GM21619 (cell line): ENCODE measurements around the gene PRLR.

ENCODE experiments used
- ATAC-seq: cut with Tn5 transposase; IDR thresholded peaks from one replicate; pipeline ENCODE4 v1.9.1; 2021; ENCODE audit not compliant: unreplicated experiment

PRLR gene

GRCh38 chr5:35236770-35237169 is 6.5 kb upstream of the PRLR start:
- ATAC-seq = no peak

DNA sequence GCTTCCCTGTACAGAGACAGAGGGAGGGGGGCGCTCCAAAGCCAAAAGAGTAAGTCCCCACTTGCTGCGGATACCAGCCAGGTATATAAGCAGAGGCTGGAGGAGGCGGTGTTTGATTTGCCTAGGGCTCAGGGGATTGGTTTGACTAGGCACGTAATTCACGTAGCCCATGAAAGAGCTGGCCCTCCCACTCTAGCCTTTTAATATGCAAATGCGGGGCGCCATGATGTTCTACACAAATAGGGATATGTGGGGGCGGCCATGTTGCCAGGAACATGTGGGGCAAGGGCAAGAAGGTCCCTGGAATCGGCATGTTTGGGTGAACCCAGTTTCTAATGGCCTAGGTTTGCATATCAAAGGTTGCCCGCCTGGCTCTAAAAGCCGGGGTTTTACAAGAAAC is 3.3 kb upstream of the PRLR start:
- ATAC-seq = no peak

DNA sequence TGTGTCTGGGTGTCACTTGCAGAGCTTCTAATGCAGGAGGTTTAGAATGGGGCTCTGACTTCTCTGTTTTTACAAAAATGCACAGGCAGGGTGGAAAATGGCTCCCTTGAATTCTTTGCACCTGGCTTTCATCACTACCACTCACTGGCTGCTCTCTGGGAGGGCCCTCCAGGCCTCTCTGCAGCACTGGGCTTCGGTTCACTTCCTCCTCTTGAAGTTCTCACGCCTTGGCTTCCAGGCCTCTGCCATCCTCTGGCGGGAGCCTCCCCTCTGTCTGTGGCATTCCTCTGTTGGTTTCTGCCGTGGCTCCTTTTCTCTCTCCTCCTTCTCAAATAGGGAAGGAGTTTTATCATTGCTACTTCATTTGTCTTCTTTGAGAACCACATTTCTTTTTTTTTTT is 2.8 kb upstream of the PRLR start:
- no peak for ATAC-seq

DNA sequence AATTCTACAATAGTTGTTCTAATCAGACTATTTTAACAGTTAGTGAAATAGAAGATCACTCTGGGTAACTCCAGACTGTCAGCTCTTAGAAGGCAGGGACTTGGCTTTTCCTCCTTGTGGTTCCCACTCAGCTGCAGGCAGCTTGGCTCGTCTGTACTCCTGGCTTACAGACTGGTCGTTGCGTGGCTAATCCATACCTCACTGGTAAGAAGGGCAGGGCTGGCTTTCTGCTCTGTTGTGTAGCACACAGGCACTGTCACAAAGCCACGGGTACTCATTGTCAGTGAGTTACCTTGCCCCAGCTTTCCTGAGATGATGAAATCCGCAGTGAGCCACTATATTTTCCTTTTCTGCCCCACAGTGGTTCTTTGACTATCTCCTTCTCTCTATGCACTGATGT is 1.8 kb upstream of the PRLR start:
- no peak for ATAC-seq

- peak; percentile 68 for ATAC-seq
Measured at GRCh38 chr5:35229076-35230037, 930 bp downstream of the PRLR start.

DNA sequence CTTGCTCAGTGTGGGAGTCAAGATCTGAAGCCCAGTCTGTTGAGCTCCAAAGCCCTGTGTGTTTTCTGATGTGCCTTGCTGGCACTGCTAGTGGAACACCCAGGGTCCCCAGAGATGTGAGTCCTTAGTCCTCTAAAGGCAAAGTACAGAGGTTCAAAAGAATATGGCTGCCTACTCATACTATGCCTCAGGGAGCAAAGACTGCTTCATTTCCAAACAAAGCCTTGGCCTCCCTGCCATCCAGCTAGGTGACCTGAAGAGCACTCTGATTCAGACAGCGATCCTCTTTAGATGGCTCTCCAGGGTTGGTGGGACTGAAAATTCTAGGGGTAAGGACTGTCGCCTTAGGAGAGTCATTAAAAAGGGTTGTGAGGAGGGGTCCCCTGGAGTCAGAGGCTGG is 2.0 kb downstream of the PRLR start:
- ATAC-seq = no peak

- no peak for ATAC-seq
Measured at GRCh38 chr5:35227720-35228119, 2.6 kb downstream of the PRLR start.

- no peak for ATAC-seq
Measured at GRCh38 chr5:35223787-35224395, 6.4 kb downstream of the PRLR start.

- ATAC-seq = no peak
Measured at GRCh38 chr5:35220967-35221366, 9.3 kb downstream of the PRLR start.

- no peak for ATAC-seq
Measured at GRCh38 chr5:35218981-35219380, 11.3 kb downstream of the PRLR start.

- ATAC-seq = no peak
Measured at GRCh38 chr5:35214051-35214450, 16.2 kb downstream of the PRLR start.

DNA sequence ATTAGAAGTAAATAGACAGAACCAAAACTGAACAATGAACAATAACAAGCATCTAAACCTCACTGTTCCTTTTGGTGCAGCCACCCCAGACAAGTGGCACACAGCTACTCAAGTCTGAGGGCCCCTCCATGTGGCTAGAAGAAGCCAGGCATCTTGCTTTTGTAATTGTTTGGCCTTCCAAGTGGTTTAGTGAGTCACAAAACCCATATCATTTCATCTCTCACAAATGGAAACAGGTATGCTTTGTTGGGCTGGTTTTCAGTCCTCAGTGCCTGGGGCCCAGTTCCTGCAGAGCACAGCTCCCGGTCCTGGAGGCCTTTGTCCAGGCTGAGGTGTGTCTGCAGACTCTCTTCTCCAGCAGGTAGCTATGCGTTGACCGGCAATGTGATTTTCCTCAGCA is 16.7 kb downstream of the PRLR start:
- no peak for ATAC-seq

DNA sequence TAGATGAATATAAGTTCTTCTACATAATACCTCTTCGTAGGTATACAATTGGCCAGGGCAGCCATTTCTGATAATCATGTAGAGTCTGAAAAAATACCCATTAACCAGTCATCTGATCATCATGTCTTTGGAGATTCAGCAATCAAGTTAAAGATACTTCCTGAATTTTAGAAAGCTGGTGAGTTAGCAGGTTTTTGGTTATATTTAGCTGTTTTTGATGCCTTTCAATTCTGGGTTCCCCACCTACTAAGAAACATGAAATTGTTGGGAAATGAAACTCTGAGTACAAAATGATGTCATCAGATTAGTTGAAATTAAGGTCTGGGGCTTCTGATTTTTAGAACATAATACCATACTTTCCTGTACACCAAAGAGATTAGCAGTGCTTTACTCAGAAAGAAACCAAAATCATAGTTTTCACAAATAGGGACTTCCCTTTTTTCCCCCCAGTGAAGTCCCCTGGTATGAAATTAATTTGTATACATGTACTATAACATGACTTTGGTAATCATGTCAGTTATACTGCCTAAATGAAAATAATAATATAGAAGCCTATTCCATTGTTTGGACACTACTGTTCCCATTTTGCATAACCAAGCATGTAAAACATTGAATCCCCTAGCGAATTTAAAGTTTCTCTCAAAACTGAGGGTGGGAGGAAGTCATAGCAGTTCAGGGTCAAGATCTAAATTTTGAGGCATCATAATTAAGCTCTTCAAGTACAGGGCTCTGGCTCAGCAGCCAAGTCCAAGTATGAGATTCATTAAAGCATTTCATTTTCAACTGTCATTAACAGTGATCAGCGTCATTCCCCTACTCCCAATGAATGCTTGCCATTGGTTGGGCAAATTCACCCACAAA is 17.9 kb downstream of the PRLR start:
- peak; percentile 83 for ATAC-seq

GRCh38 chr5:35209862-35210261 is 20.4 kb downstream of the PRLR start:
- ATAC-seq = no peak

DNA sequence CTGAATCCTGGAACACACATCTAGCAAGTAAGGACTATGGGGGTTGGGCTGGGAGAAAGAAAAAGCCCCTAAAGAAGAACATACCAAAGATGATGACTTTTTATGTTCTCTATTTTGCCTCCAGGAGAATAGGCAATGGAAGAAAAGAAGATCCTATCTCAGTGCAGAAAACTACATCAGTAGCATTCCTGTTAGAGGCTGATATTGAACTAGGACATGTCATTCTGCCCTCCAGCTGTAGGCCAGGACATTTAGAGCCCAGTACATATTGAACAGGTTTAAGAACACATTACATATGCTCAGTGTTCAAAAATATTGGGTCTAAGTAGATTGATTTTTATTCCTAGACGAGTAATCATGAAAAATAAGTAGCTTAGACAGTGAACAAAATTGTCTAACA is 24.7 kb downstream of the PRLR start:
- no peak for ATAC-seq

- no peak for ATAC-seq
Measured at GRCh38 chr5:35205186-35205585, 25.1 kb downstream of the PRLR start.

DNA sequence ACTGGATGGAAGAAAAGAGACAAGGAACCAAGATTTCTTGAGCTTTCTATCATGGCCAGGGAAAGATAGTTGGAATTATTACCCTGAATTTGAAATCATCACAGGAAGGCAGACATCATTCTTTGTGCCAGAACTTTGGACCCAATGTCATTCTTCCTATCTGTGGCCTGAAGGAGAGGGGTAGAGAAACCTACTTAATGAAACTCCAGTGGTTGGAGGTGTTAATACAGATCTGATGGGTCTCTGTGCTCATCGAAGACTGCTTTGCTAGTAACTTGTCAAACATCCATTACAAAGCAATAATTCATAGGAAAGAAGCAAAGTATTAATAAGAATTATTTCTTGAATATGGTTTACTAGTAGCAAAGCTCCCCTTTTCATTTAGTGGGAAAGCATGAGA is 26.9 kb downstream of the PRLR start:
- no peak for ATAC-seq

- peak; percentile 71 for ATAC-seq
Measured at GRCh38 chr5:35202319-35203111, 27.8 kb downstream of the PRLR start.

DNA sequence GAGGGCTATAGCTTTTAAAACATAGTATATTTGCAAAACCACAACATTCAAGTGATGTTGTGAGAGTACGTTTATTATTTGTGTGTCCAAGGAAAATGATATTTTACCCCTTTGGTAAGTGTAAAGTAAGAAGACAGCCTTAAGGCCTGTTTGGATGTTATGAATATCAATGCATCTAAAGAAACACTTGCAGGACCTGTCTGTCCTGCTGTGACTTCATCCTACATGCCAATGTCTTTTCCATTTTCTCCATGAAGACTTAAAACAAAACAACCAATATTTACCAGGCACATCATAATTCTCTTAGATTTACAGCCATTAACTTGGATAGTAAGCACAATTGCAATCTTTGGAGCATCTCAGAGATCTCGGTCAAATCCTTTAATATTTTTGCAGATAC is 29.0 kb downstream of the PRLR start:
- no peak for ATAC-seq

DNA sequence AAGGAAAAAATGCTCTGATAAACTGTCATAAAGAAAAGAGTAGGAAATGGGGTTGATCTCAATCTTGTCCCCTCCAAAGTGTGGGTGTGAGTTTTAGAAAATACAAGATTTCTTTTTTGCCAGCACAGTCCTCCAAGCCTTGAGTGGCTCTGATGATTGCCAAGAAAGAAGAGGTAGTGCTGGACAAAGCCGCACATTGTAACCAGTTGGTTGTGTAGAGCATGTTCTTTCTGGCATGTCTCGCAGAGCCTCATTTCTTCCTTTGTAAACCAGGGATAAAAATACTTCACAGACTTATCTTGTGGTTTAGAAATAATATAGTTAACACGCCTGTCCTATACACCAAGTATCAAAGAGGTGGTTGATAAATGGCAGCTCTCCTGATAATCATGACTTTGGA is 30.4 kb downstream of the PRLR start:
- no peak for ATAC-seq

- no peak for ATAC-seq
Measured at GRCh38 chr5:35198686-35199085, 31.6 kb downstream of the PRLR start.
